Transverse colon (tissue), 4 donors: ENCODE results near the gene DOK7. TPM values are rescaled to one million over a fixed set of nuclear protein-coding genes. Genes with fewer than 3 reads are reported as not detected.
"Not testable (repeated sequence)": the region's sequence is repeated elsewhere in the genome, so short reads cannot be mapped to it uniquely, and the experiment has no call there.

Source experiments
- DNase-seq: peaks from one replicate; pipeline ENCODE4 v3.0.0-alpha.2; 2019
- H3K27ac ChIP-seq, 4 donors: fragments of 200-600 bp; sonication (generic); 2 replicates each; pipeline ENCODE4 v1.5.1; 2016 to 2018; ENCODE audit warnings: inconsistent platforms in 4 of 4
- H3K27me3 ChIP-seq: fragments of 200-600 bp; sonication (generic); 2 replicates; pipeline ENCODE4 v1.5.1; 2017; ENCODE audit warnings: inconsistent platforms
- H3K36me3 ChIP-seq, 4 donors: fragments of 200-600 bp; sonication (generic); 2 replicates each; pipeline ENCODE4 v1.5.1; 2017 to 2019; ENCODE audit warnings: inconsistent platforms in 4 of 4
- H3K4me1 ChIP-seq, 4 donors: fragments of 200-600 bp; sonication (generic); 2 replicates each; pipeline ENCODE4 v1.5.1; 2017 to 2020; ENCODE audit warnings: inconsistent platforms in 4 of 4
- H3K4me3 ChIP-seq, 4 donors: fragments of 200-600 bp; sonication (generic); 1 replicate in 1 of 4; 2 replicates in 3 of 4; pipeline versions ENCODE4 v1.5.1 to v1.6.1; 2017 to 2019; ENCODE audit warnings: inconsistent platforms in 4 of 4
- H3K9me3 ChIP-seq, 2 donors: fragments of 200-600 bp; sonication (generic); 2 replicates each; pipeline ENCODE4 v1.5.1; 2017 to 2019; ENCODE audit warnings: inconsistent platforms in 2 of 2
- CTCF ChIP-seq, 5 experiments: fragments of 200-600 bp in 3 of 5; fragments of 450-650 bp in 2 of 5; sonication (generic) in 3 of 5; IDR thresholded peaks; 1 replicate in 2 of 5; 2 replicates in 3 of 5; pipeline ENCODE4 v1.5.1; 2016 to 2017; ENCODE audit warnings: antibody characterized with exemption in 5 of 5, inconsistent platforms in 3 of 5, mild to moderate bottlenecking in 2 of 5, moderate library complexity in 1 of 5
- EP300 ChIP-seq: sonication (generic); formaldehyde crosslinking; IDR thresholded peaks from one replicate; pipeline ENCODE4 v1.6.1; 2017; ENCODE audit warnings: antibody characterized with exemption, low read depth
- POLR2A ChIP-seq: fragments of 450-650 bp; IDR thresholded peaks from one replicate; pipeline ENCODE4 v1.6.1; 2016; ENCODE audit warnings: antibody characterized with exemption, mild to moderate bottlenecking, moderate library complexity
- POLR2AphosphoS5 ChIP-seq, 3 donors: sonication (generic); formaldehyde crosslinking; IDR thresholded peaks; one replicate each; pipeline ENCODE4 v1.6.1; 2016; ENCODE audit warnings: antibody characterized with exemption in 3 of 3
- WGBS, 2 donors: methylation state at CpG; one replicate each; pipeline ENCODE4 v1.1.5; 2018; ENCODE audit warnings: low coverage in 1 of 2; 5-methylcytosine and 5-hydroxymethylcytosine counted together
- in situ Hi-C, 4 donors: fragments of 200-750 bp; cut with MboI; loops; one replicate each; pipeline versions ENCODE4 v1.15.0 to v1.15.1; 2017; ENCODE audit warnings: low sequenced_read_pairs in 3 of 4, low pct_ligation_motif_present in 1 of 4, low pct_unique_long_range_greater_than_20kb in 1 of 4
- intact Hi-C: fragments of 100-400 bp; cut with DNase I; formaldehyde crosslinking; loops from one replicate; pipeline ENCODE4 v1.15.1; 2023; ENCODE audit warnings: low total_unique reads
- total RNA-seq, 4 donors: library from RNA; depleted of rRNA; stranded (reverse); fragments of >200 nt; gene quantifications; one replicate each; pipeline ENCODE4 v1.1.0, GENCODE V29; 2016

DOK7 gene
- total RNA-seq, 4 donors from 2014 or later: 0.27 to 0.95 TPM; not detected in 2

GRCh38 chr4:3458371-3458770 lies 4.7 kb upstream of the DOK7 start:
- no peak overlapping the region for H3K4me3 ChIP-seq
- DNase-seq: no peak
- intact Hi-C loops: no loop called here
- 88 to 92% methylated on average over 1 to 6 of the region's 6 CpGs for WGBS, 2 donors
- no peaks in the 10 kb centered on the region for H3K36me3 ChIP-seq
- peaks cover 23% of the 10 kb centered on the region for H3K27me3 ChIP-seq
- H3K9me3 ChIP-seq: peaks cover 5 to 7% of the 10 kb centered on the region in 2 donors
- TF ChIP-seq POLR2AphosphoS5 (IDR thresholded peaks at IDR 0.05) (no peak), CTCF (IDR thresholded peaks at IDR 0.05) (no peak), POLR2A (no peak), EP300 (no peak)
- H3K4me1 ChIP-seq: peaks cover 2 to 17% (median 9%) of the 10 kb centered on the region in 4 donors
- no peak overlapping the region for H3K27ac ChIP-seq
- in situ Hi-C loops: loop anchor here in 1 of 4 donors (10.0 kb wide), 1 partner anchor 104 kb away; no protein-coding TSS in a partner anchor

- H3K27ac ChIP-seq, H3K9me3 ChIP-seq, H3K36me3 ChIP-seq, DNase-seq, intact Hi-C loops, H3K4me3 ChIP-seq: not testable (repeated sequence)
- peaks cover 31% of the 10 kb centered on the region for H3K27me3 ChIP-seq
- H3K4me1 ChIP-seq: peaks cover 6 to 22% (median 13%) of the 10 kb centered on the region in 4 donors
- in situ Hi-C loops: loop anchor here in 1 of 4 donors (10.0 kb wide), 1 partner anchor 104 kb away; no protein-coding TSS in a partner anchor
- 94% methylated on average over 5 of the region's 5 CpGs; no CpG with 5 or more reads in 1 of the 2 donors for WGBS, 2 donors
These were observed 4.0 kb upstream of the DOK7 start for GRCh38 chr4:3459156-3459555.

GRCh38 chr4:3460926-3461325 lies 2.2 kb upstream of the DOK7 start:
- Histone ChIP-seq H3K4me3 (no peak overlapping the region), H3K4me1 (peaks cover 6 to 22% (median 13%) of the 10 kb centered on the region in 4 donors), H3K27me3 (peaks cover 42% of the 10 kb centered on the region), H3K27ac (no peak overlapping the region), H3K36me3 (no peaks in the 10 kb centered on the region), H3K9me3 (no peaks in the 10 kb centered on the region)
- 77% methylated on average over 5 of the region's 5 CpGs; no CpG with 5 or more reads in 1 of the 2 donors for WGBS, 2 donors
- TF ChIP-seq EP300 (no peak), POLR2A (no peak), POLR2AphosphoS5 (IDR thresholded peaks at IDR 0.05) (no peak), CTCF (IDR thresholded peaks at IDR 0.05) (no peak)
- no peak for DNase-seq
- in situ Hi-C loops: no loop called here
- intact Hi-C loops: no loop called here

- Histone ChIP-seq H3K36me3 (no peaks in the 10 kb centered on the region), H3K9me3 (no peaks in the 10 kb centered on the region), H3K4me1 (peaks cover 6 to 22% (median 13%) of the 10 kb centered on the region in 4 donors), H3K27ac (no peak overlapping the region), H3K27me3 (peaks cover 42% of the 10 kb centered on the region), H3K4me3 (no peak overlapping the region)
- 20 to 57% methylated on average over 3 to 22 of the region's 25 CpGs for WGBS, 2 donors
- intact Hi-C loops: no loop called here
- in situ Hi-C loops: no loop called here
- DNase-seq: peak; percentile 62
- TF ChIP-seq POLR2A: no peak
- TF ChIP-seq CTCF (IDR thresholded peaks at IDR 0.05): no peak
- no peak for TF ChIP-seq EP300
- no peak for TF ChIP-seq POLR2AphosphoS5 (IDR thresholded peaks at IDR 0.05)
These were observed 1.4 kb upstream of the DOK7 start for GRCh38 chr4:3461515-3462291.
